GM23338 (cell line): Measurements from ENCODE around the gene MATCAP1.

Source experiments
- CTCF ChIP-seq, 2 experiments: fragments of 200-600 bp in 1 of 2; sonication (generic) in 1 of 2; conservative IDR thresholded peaks; 2 replicates each; pipeline versions ENCODE4 v1.5.1 to v1.6.1; 2016 to 2017; ENCODE audit warnings: antibody characterized with exemption in 2 of 2, low read depth in 2 of 2, mild to moderate bottlenecking in 2 of 2, moderate library complexity in 1 of 2
- EZH2 ChIP-seq: fragments of 200-600 bp; sonication (generic); IDR thresholded peaks from one replicate; pipeline ENCODE4 v1.8.0; 2017; ENCODE audit warnings: antibody characterized with exemption, mild to moderate bottlenecking, low read depth; ENCODE audit not compliant: unreplicated experiment
- EZH2phosphoT487 ChIP-seq: fragments of 200-600 bp; sonication (generic); IDR thresholded peaks from one replicate; pipeline ENCODE4 v1.8.1; 2018; ENCODE audit warnings: antibody characterized with exemption; ENCODE audit not compliant: unreplicated experiment
- JUNB ChIP-seq: IDR thresholded peaks from one replicate; pipeline ENCODE4 v1.6.1; 2016; ENCODE audit warnings: antibody characterized with exemption; ENCODE audit not compliant: unreplicated experiment
- NANOG ChIP-seq: IDR thresholded peaks from 2 replicates; pipeline ENCODE4 v1.6.1; 2016; ENCODE audit warnings: antibody characterized with exemption, borderline replicate concordance
- POLR2AphosphoS5 ChIP-seq: IDR thresholded peaks from 2 replicates; pipeline ENCODE4 v1.6.1; 2016; ENCODE audit warnings: antibody characterized with exemption, low read depth
- REST ChIP-seq: IDR thresholded peaks from one replicate; pipeline ENCODE4 v1.6.1; 2018; ENCODE audit warnings: antibody characterized with exemption; ENCODE audit not compliant: unreplicated experiment
- STAT1 ChIP-seq: IDR thresholded peaks from one replicate; pipeline ENCODE4 v1.6.1; 2016; ENCODE audit warnings: antibody characterized with exemption; ENCODE audit not compliant: unreplicated experiment
- ZNF331 ChIP-seq: fragments of 250-450 bp; sonication (Bioruptor Pico); IDR thresholded peaks from 2 replicates; pipeline ENCODE4 v1.5.0; 2020; ENCODE audit warnings: low read depth, mild to moderate bottlenecking, moderate library complexity
- ZNF462 ChIP-seq: fragments of 250-450 bp; sonication (Bioruptor Pico); IDR thresholded peaks from 2 replicates; pipeline ENCODE4 v1.5.0; 2020; ENCODE audit warnings: mild to moderate bottlenecking, moderate library complexity

- no peak for TF ChIP-seq CTCF (conservative IDR thresholded peaks at IDR 0.05; ENCODE audit: low read depth in 2 of 2)
- no peak for TF ChIP-seq EZH2
- no peak for TF ChIP-seq ZNF331
- no peak for TF ChIP-seq EZH2phosphoT487
- no peak for TF ChIP-seq REST
- TF ChIP-seq JUNB, result no peak
- TF ChIP-seq POLR2AphosphoS5, result no peak
- TF ChIP-seq NANOG, result no peak
- TF ChIP-seq ZNF462 (CRISPR knock-in tag), result no peak
- TF ChIP-seq STAT1, result no peak
Observed at GRCh38 chr16:67192781-67193361, 9.1 kb upstream of the MATCAP1 start.
